GM12801 (cell line): ENCODE data around the gene SBF2.

ENCODE experiments used
- CTCF ChIP-seq: IDR thresholded peaks from one replicate; pipeline ENCODE4 v1.5.1; 2011; ENCODE audit warnings: control low read depth; ENCODE audit not compliant: insufficient read length; ENCODE audit errors: extremely low read depth

Gene SBF2

DNA sequence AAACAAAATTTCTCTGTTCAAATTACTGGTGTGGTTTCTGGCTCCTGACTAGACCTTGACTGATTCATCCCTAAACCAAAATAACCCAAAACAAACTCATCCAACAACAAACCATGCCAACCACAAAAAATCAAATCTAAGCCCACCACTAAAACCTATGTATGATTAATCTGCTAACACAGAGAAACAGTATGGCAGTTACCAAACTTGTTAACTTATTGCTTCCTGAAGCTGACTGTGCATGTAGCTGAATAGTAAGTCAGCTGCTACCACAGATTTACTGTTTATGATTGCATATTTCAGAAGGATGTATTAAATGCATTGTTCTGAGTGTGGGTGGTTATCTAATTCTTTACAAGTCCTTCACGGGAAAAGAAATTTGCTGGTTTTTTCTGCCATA lies 399.0 kb downstream of the SBF2 start:
- no peak for TF ChIP-seq CTCF

DNA sequence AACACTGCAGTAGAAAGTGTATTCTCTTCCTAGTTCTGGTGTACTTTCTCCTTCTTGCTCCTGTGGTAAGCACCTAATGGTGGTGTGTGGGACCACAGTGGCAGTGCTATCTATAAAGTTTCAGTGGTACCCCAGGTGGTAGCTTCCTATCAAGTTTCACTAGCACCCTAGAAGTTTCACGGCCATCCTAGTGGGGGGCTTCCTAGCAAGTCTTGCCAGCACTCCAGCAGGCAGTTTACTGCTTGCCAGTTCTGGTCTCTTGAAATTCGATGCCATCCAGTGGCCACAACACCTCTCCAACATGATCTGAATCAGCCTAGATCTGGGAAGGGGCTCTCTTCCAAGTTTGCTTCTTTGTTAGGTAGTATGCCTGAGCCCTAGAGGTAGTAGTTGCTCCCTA lies 400.5 kb downstream of the SBF2 start:
- TF ChIP-seq CTCF, result no peak

DNA sequence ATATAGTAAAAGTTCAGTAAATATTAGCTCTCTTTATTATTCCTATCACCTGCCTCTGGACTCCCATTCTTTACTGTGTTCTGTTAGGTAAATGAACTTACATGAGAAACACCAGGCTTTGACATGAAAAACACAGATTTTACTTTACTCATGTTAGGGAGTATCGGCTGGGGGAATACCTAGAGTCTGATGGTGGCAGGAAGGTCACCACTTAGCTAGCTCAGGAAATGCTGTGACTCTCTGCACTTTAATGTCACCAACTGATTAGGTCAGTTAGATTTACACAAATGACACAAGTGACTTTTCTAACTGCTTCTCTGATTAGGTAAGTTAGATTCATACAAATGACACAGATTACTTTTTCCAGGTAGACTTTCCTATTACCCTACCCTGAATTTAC lies 405.1 kb downstream of the SBF2 start:
- no peak for TF ChIP-seq CTCF

- TF ChIP-seq CTCF, result no peak
These were observed 406.5 kb downstream of the SBF2 start for GRCh38 chr11:9887472-9887871.

DNA sequence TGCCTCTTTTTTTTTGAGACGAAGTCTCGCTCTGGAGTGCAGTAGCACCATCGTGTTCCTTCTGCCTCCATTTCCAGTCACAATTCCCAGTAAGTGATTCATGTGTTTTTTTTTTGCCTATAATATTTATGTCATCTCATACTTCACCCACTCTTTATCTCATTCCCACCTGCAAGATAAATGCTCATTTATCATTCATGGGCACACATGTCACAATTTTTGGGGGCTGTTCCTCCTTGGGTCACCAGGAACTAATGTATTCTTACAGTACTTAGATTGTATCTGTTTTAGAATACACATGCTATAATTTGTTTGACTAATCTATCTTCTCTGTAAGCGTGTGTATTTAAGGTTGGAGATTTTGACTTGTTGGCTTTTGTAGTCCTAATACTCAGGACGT lies 407.4 kb downstream of the SBF2 start:
- no peak for TF ChIP-seq CTCF

GRCh38 chr11:9884601-9885000 lies 409.4 kb downstream of the SBF2 start:
- no peak for TF ChIP-seq CTCF

DNA sequence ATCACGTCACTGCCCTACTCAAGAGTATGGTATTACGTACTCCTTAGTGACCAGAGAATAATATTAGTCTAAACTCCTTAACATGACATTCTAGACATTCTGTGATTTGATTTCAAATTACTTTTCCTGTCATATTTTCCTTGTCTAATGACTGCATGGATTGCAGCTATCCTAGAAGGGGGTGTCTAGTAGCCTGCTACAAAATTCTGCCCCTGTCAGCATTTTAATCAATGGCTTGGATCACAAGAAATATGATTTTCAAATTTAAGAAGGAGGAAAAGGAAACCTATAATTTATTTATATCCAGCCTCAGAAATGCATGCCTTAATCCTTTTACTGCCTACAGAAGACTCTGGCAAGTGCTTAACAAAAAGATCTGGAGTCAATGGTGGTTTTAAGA lies 413.4 kb downstream of the SBF2 start:
- TF ChIP-seq CTCF, result no peak

DNA sequence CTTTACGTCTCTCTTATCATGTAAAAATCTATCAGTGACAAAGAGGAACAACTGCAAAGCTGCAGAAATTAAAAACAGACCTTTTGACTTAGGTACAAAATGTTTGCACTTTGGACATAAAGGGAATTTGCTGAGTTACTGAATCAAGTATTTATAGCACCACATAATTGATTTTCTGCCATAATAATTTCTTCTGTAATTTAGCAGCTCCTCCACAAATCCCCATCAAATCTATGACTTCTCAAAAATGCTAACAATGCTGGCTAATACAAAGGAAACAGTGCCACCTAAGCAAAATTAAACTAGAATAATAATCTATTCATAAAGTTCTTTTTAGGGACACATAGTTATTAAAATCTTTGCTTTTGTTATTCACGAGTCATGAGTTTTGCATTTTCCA lies 415.1 kb downstream of the SBF2 start:
- no peak for TF ChIP-seq CTCF
